Measurements from ENCODE around the gene BCAP31. TPM values are rescaled to one million over a fixed set of nuclear protein-coding genes. Genes with fewer than 3 reads are reported as not detected.
"Not testable (repeated sequence)": the region's sequence is repeated elsewhere in the genome, so short reads cannot be mapped to it uniquely, and the experiment has no call there.

BCAP31 gene
- total RNA-seq, 2 experiments from 2014 or later: 140 to 141 TPM

DNA sequence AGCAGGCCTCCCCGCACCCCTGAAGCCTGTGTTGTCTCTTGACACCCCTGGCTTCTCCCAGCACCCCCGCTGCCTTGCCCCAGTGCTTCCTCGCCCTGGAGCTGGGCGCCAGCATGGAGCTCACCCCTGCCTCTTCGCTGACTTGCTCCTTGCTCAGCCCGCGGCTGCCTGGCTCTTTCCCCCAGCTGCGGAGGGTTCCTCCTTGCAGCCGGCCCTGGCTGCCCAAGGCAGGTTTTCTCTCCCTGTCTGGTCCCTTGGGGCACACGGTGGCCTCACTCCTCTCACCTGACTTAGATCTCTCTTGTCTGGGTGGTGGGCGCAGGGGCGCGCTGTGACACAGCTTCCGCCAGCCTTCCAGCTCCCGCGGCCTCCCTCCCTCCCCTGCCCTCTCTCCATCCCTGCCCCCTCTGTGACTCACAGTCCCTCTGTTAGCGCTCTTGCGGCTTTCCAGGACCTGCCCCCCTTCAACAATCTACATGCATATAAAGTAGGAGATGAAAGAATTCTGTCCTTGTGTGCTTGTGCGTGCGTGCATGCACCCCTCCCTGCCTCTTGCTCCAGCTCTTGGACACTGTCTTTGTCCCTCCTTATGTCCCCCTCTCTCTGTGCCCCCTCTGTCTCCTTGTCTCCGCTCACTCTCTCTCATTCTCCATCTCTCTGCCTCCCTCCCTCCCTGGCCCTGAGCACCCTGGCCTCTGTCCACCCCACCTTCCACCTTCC, 42.1 kb upstream of the BCAP31 start:
- peaks cover 9% of the 10 kb centered on the region for H3K4me1 Mint-ChIP-seq
- ATAC-seq (ENCODE audit: low read depth): peak; percentile 70

GRCh38 chrX:153765138-153766079, 41.2 kb upstream of the BCAP31 start:
- DNase-seq (peak; percentile 20), ATAC-seq (ENCODE audit: low read depth) (no peak)
- H3K27ac Mint-ChIP-seq: no peak overlapping the region
- POLR2A ChIA-PET: no interaction called here
- peaks cover 9% of the 10 kb centered on the region for H3K4me1 Mint-ChIP-seq
- no peaks in the 10 kb centered on the region for H3K27me3 Mint-ChIP-seq
- H3K36me3 Mint-ChIP-seq: no peaks in the 10 kb centered on the region
- H3K4me3 Mint-ChIP-seq: peak overlapping the region; percentile 71
- no peaks in the 10 kb centered on the region for H3K9me3 Mint-ChIP-seq

More for the DNA sequence above, 42.1 kb upstream of the BCAP31 start:
- peak overlapping the region; percentile 71 for H3K4me3 Mint-ChIP-seq
- peak overlapping the region; percentile 87 for H3K27ac Mint-ChIP-seq
- POLR2A ChIA-PET: no interaction called here
- no peaks in the 10 kb centered on the region for H3K27me3 Mint-ChIP-seq
- peak; percentile 41 for DNase-seq
- no peaks in the 10 kb centered on the region for H3K36me3 Mint-ChIP-seq
- H3K9me3 Mint-ChIP-seq: no peaks in the 10 kb centered on the region

GRCh38 chrX:153764786-153765137, 40.6 kb upstream of the BCAP31 start:
- Mint-ChIP-seq H3K9me3 (no peaks in the 10 kb centered on the region), H3K27ac (no peak overlapping the region), H3K27me3 (no peaks in the 10 kb centered on the region), H3K4me1 (peaks cover 9% of the 10 kb centered on the region), H3K4me3 (no peak overlapping the region), H3K36me3 (no peaks in the 10 kb centered on the region)
- DNase-seq (peak; percentile 27), ATAC-seq (ENCODE audit: low read depth) (no peak)
- POLR2A ChIA-PET: no interaction called here

DNA sequence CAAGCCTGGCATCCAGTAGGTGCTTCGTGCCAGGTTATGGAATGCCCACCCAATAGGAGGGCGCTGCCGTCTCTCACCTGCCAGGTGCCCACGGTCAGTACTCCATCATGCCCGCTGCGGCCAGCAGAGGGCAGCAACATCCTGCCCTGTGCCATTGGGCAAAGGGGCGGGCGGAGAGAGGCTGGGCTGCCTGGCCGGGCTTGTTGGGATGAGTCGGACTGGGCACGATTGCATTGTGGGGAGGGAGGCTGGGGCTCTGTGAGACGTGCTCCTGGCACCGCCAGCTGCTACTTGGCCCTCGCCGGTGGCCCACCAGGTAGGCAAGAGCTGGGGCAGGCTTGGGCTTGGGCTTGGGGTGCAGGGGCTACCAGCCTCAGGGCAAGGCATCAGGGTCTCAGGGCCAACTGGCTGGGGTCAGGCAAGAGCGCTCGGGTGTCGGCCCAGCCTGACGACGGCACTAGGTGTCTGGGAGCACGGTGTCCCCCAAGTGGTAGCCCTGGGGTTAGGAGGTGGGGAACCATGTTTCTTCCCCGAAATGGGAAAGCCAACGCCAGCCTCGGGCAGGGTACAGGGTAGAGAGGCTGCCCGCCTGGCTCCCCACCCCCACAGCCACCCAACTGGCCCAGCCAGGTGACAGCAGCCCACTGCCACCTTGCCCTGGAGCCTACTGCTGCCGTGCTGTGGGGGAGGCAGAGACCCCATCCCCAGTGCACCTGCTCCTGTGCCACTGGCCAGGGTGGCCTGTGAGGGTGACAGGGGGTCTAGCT, 40.0 kb upstream of the BCAP31 start, which contains the start of gene PLXNB3:
Gene PLXNB3 (plus strand): TSS at position 261 of the 767 bp plus-strand sequence. CDS start 1,287 bp downstream, outside the sequence.
- Mint-ChIP-seq H3K4me3 (peak within 1 kb of the TSS; percentile 44), H3K4me1 (peaks cover 9% of the 10 kb centered on the region), H3K36me3 (no peaks in the 10 kb centered on the region), H3K27ac (no peak within 1 kb of the TSS), H3K27me3 (no peaks in the 10 kb centered on the region), H3K9me3 (no peaks in the 10 kb centered on the region)
- peak; percentile 81 for DNase-seq
- POLR2A ChIA-PET: no interaction called here
- peak; percentile 71 for ATAC-seq (ENCODE audit: low read depth)

- DNase-seq (no peak), ATAC-seq (ENCODE audit: low read depth) (no peak)
- Mint-ChIP-seq H3K27me3 (no peaks in the 10 kb centered on the region), H3K4me1 (peaks cover 9% of the 10 kb centered on the region), H3K27ac (no peak overlapping the region), H3K9me3 (no peaks in the 10 kb centered on the region), H3K4me3 (no peak overlapping the region), H3K36me3 (no peaks in the 10 kb centered on the region)
- POLR2A ChIA-PET: no interaction called here
Measured at GRCh38 chrX:153763298-153763932, 39.2 kb upstream of the BCAP31 start.

- Mint-ChIP-seq H3K27ac (no peak overlapping the region), H3K9me3 (no peaks in the 10 kb centered on the region), H3K27me3 (no peaks in the 10 kb centered on the region), H3K36me3 (no peaks in the 10 kb centered on the region), H3K4me3 (no peak overlapping the region), H3K4me1 (peaks cover 9% of the 10 kb centered on the region)
- POLR2A ChIA-PET: no interaction called here
- DNase-seq: no peak
- no peak for ATAC-seq (ENCODE audit: low read depth)
Measured at GRCh38 chrX:153762626-153763173, 38.5 kb upstream of the BCAP31 start.

DNA sequence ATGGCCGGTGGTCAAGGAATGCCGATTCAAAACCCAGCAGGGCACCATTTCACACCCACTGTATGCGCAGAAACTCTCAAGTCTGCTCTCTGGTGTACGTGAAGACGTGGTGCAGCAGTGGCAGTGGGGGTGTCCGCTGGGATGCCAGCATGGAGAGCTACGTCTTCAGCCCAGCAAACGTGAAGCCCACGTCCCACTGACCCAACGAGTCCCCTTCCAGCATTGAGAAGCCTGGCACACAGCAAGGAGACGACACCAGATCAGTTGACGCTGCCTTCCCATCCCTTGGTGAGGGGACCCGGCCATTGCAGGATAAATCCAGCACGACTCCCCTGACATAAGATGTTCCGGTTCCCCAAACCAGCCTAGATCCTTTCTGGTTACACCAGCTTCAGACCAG, 37.7 kb upstream of the BCAP31 start:
- H3K27me3 Mint-ChIP-seq: no peaks in the 10 kb centered on the region
- H3K4me3 Mint-ChIP-seq: no peak overlapping the region
- H3K36me3 Mint-ChIP-seq: no peaks in the 10 kb centered on the region
- H3K9me3 Mint-ChIP-seq: no peaks in the 10 kb centered on the region
- POLR2A ChIA-PET: no interaction called here
- DNase-seq (no peak), ATAC-seq (ENCODE audit: low read depth) (no peak)
- peaks cover 8% of the 10 kb centered on the region for H3K4me1 Mint-ChIP-seq
- no peak overlapping the region for H3K27ac Mint-ChIP-seq

DNA sequence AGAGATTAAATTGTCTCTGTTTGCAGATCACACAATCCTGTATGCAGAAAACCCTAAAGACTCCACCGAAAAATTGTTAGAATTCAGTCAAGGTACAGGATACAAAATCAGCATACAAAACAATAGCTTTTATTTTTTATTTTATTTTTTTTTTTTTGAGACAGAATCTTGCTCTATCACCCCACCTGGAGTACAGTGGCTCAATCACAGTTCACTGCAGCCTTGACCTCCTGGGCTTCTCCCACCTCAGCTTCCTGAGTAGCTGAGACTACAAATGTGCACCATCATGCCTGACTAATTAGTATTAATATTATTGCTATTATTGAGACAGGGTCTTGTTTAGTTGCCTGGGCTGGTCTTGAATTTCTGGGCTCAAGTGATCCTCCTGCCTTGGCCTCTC, 30.9 kb upstream of the BCAP31 start:
- ATAC-seq (ENCODE audit: low read depth): no peak
- POLR2A ChIA-PET: interaction anchor here (0.7 kb wide), 2 partner anchors 16 to 349 kb away, joined by 4 to 10 read pairs; no protein-coding TSS in a partner anchor
- Mint-ChIP-seq H3K4me3 (no peak overlapping the region), H3K36me3 (no peaks in the 10 kb centered on the region), H3K27ac (no peak overlapping the region), H3K4me1 (peaks cover 2% of the 10 kb centered on the region), H3K27me3 (peaks cover 3% of the 10 kb centered on the region), H3K9me3 (no peaks in the 10 kb centered on the region)
- DNase-seq: no peak

DNA sequence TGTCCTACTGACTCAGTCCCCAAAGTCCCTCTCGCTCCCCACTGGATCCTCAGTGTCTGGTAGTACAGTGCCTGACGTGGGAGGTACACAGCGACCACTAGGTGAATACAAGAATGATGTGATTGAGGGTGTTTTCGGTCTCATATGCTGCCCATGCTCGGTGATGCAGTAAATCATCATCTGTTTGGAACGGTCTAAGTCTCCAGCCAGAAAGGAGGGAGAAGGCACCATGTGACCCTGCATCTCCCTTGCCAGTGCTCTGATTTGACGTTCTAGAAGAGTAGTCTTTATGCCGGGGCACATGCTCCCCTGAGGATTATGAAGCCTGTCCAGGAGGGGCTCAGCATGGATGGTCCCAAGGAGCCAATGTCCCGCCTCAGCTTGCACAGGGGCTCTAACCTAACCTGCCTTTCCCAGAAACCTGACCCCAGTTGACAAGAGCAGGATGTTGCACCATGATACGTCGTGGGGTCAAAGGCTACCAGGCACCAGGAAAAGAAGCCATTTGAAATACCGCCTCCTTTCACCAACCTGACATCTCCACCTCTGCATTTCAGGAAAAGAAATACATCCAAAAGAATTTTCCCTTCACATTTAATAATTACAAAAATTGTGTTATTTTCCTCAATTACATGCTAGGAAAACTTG, 26.1 kb upstream of the BCAP31 start:
- no peaks in the 10 kb centered on the region for H3K9me3 Mint-ChIP-seq
- no peaks in the 10 kb centered on the region for H3K36me3 Mint-ChIP-seq
- POLR2A ChIA-PET: no interaction called here
- no peak for DNase-seq
- no peak overlapping the region for H3K4me3 Mint-ChIP-seq
- H3K4me1 Mint-ChIP-seq: peaks cover 2% of the 10 kb centered on the region
- H3K27ac Mint-ChIP-seq: no peak overlapping the region
- H3K27me3 Mint-ChIP-seq: peaks cover 12% of the 10 kb centered on the region
- no peak for ATAC-seq (ENCODE audit: low read depth)

GRCh38 chrX:153749017-153749416, 24.8 kb upstream of the BCAP31 start:
- ATAC-seq (ENCODE audit: low read depth); H3K36me3 Mint-ChIP-seq; H3K9me3 Mint-ChIP-seq; POLR2A ChIA-PET; H3K27ac Mint-ChIP-seq; H3K4me3 Mint-ChIP-seq; H3K4me1 Mint-ChIP-seq; DNase-seq: not testable (repeated sequence)
- peaks cover 15% of the 10 kb centered on the region for H3K27me3 Mint-ChIP-seq

DNA sequence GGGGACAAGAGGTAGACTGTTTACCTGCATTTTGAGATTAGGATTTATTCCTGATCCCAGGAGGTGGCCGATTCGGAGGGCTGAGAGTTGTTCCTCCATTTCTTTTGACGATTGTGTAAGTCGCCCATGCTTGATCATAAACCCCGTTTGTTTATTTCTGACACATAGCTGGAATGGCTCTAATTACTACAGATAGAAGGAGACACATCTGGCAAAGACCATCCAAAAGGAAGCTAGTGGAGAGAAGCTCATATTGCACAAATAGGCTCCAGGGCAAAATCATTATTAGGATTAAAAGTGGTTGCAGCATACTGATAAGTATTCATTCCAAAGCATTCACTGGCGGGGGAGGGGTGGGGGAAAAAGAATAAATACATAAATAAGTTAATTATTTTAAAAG, 22.8 kb upstream of the BCAP31 start:
- ATAC-seq (ENCODE audit: low read depth); DNase-seq; H3K4me1 Mint-ChIP-seq; H3K4me3 Mint-ChIP-seq; H3K27ac Mint-ChIP-seq; H3K36me3 Mint-ChIP-seq; H3K9me3 Mint-ChIP-seq; POLR2A ChIA-PET: not testable (repeated sequence)
- peaks cover 12% of the 10 kb centered on the region for H3K27me3 Mint-ChIP-seq

GRCh38 chrX:153746359-153746758, 22.2 kb upstream of the BCAP31 start:
- no peak for DNase-seq
- ATAC-seq (ENCODE audit: low read depth): no peak
- no peak overlapping the region for H3K27ac Mint-ChIP-seq

More at GRCh38 chrX:153746359-153746758, 22.2 kb upstream of the BCAP31 start:
- Mint-ChIP-seq H3K36me3 (no peaks in the 10 kb centered on the region), H3K4me3 (no peak overlapping the region), H3K27me3 (peaks cover 12% of the 10 kb centered on the region), H3K4me1 (peaks cover 3% of the 10 kb centered on the region), H3K9me3 (no peaks in the 10 kb centered on the region)
- POLR2A ChIA-PET: no interaction called here
